Esophagus muscularis mucosa (tissue), 4 donors: ENCODE measurements around the gene PGM2L1. TPM values are rescaled to one million over a fixed set of nuclear protein-coding genes. Genes with fewer than 3 reads are reported as not detected.

Source experiments
- DNase-seq: peaks from one replicate; pipeline ENCODE4 v3.0.0-alpha.2; 2017; ENCODE audit errors: extremely low spot score
- H3K27ac ChIP-seq, 4 donors: fragments of 200-600 bp; sonication (generic); replicated peaks in 1 of 4; 1 replicate in 3 of 4; 2 replicates in 1 of 4; pipeline ENCODE4 v1.5.1; 2016 to 2019; ENCODE audit warnings: mild to moderate bottlenecking in 1 of 4
- H3K27me3 ChIP-seq, 4 donors: fragments of 200-600 bp; sonication (generic); one replicate each; pipeline versions ENCODE4 v1.5.1 to v1.6.0; 2016 to 2019
- H3K36me3 ChIP-seq, 4 donors: fragments of 200-600 bp; sonication (generic); one replicate each; pipeline ENCODE4 v1.5.1; 2016 to 2019
- H3K4me1 ChIP-seq, 4 donors: fragments of 200-600 bp; sonication (generic); one replicate each; pipeline ENCODE4 v1.5.1; 2016 to 2019
- H3K4me3 ChIP-seq, 4 donors: fragments of 200-600 bp; sonication (generic); 1 replicate in 2 of 4; 2 replicates in 2 of 4; pipeline ENCODE4 v1.5.1; 2016 to 2019; ENCODE audit warnings: mild to moderate bottlenecking in 4 of 4, moderate library complexity in 1 of 4
- H3K9me3 ChIP-seq, 4 donors: fragments of 200-600 bp; sonication (generic); 1 replicate in 3 of 4; 2 replicates in 1 of 4; pipeline ENCODE4 v1.5.1; 2016 to 2019
- CTCF ChIP-seq, 3 experiments: fragments of 200-600 bp in 2 of 3; fragments of 450-650 bp in 1 of 3; sonication (generic) in 2 of 3; IDR thresholded peaks; one replicate each; pipeline ENCODE4 v1.5.1; 2017 to 2019; ENCODE audit warnings: antibody characterized with exemption in 3 of 3, mild to moderate bottlenecking in 2 of 3, moderate library complexity in 1 of 3
- EP300 ChIP-seq: sonication (generic); formaldehyde crosslinking; IDR thresholded peaks from one replicate; pipeline ENCODE4 v1.6.1; 2017; ENCODE audit warnings: antibody characterized with exemption
- POLR2A ChIP-seq: fragments of 450-650 bp; IDR thresholded peaks from one replicate; pipeline ENCODE4 v1.6.1; 2017; ENCODE audit warnings: antibody characterized with exemption, moderate library complexity, mild to moderate bottlenecking, low read depth
- POLR2AphosphoS5 ChIP-seq, 2 donors: sonication (generic); formaldehyde crosslinking; IDR thresholded peaks; one replicate each; pipeline ENCODE4 v1.6.1; 2017; ENCODE audit warnings: antibody characterized with exemption in 2 of 2
- WGBS: methylation state at CpG from one replicate; pipeline ENCODE4 v1.1.5; 2018; 5-methylcytosine and 5-hydroxymethylcytosine counted together
- intact Hi-C: fragments of 100-400 bp; cut with DNase I; formaldehyde crosslinking; loops from one replicate; pipeline ENCODE4 v1.15.1; 2023
- total RNA-seq, 4 donors: library from RNA; depleted of rRNA; stranded (reverse); fragments of >200 nt; gene quantifications; one replicate each; pipeline versions ENCODE4 v1.1.0 to v1.2.1, GENCODE V29; 2016

The PGM2L1 gene
- total RNA-seq, 4 donors from 2014 or later: 2.5 to 6.4 (median 5.8) TPM

- H3K27ac ChIP-seq: no peak overlapping the region
- H3K4me1 ChIP-seq: peaks cover 17 to 23% (median 19%) of the 10 kb centered on the region in 4 donors
- H3K36me3 ChIP-seq: no peaks in the 10 kb centered on the region
- DNase-seq: no peak
- no peaks in the 10 kb centered on the region for H3K9me3 ChIP-seq
- no peak overlapping the region for H3K4me3 ChIP-seq
- intact Hi-C loops: no loop called here
- H3K27me3 ChIP-seq: no peaks in the 10 kb centered on the region
- TF ChIP-seq CTCF (IDR thresholded peaks at IDR 0.05) (no peak), POLR2AphosphoS5 (IDR thresholded peaks at IDR 0.05) (no peak), EP300 (no peak), POLR2A (no peak)
Observed at GRCh38 chr11:74330075-74330858, 68.0 kb downstream of the PGM2L1 start.

- H3K27ac ChIP-seq: no peak overlapping the region
- intact Hi-C loops: no loop called here
- no peaks in the 10 kb centered on the region for H3K36me3 ChIP-seq
- 97% methylated on average over 1 of the region's 1 CpG for WGBS
- H3K27me3 ChIP-seq: no peaks in the 10 kb centered on the region
- H3K4me1 ChIP-seq: peaks cover 22 to 38% (median 33%) of the 10 kb centered on the region in 4 donors
- H3K9me3 ChIP-seq: no peaks in the 10 kb centered on the region
- no peak overlapping the region for H3K4me3 ChIP-seq
- no peak for DNase-seq
- no peak for TF ChIP-seq CTCF (IDR thresholded peaks at IDR 0.05)
- no peak for TF ChIP-seq EP300
- TF ChIP-seq POLR2AphosphoS5 (IDR thresholded peaks at IDR 0.05): no peak
- TF ChIP-seq POLR2A: no peak
Observed at GRCh38 chr11:74327076-74327475, 71.2 kb downstream of the PGM2L1 start.

- Histone ChIP-seq H3K9me3 (no peaks in the 10 kb centered on the region), H3K36me3 (no peaks in the 10 kb centered on the region), H3K4me3 (no peak overlapping the region), H3K27ac (no peak overlapping the region), H3K27me3 (no peaks in the 10 kb centered on the region), H3K4me1 (peaks cover 26 to 42% (median 37%) of the 10 kb centered on the region in 4 donors)
- DNase-seq: no peak
- WGBS: 76% methylated on average over 5 of the region's 5 CpGs
- TF ChIP-seq EP300: no peak
- no peak for TF ChIP-seq POLR2A
- no peak for TF ChIP-seq POLR2AphosphoS5 (IDR thresholded peaks at IDR 0.05)
- no peak for TF ChIP-seq CTCF (IDR thresholded peaks at IDR 0.05)
- intact Hi-C loops: no loop called here
Observed at GRCh38 chr11:74326665-74327064, 71.6 kb downstream of the PGM2L1 start.

GRCh38 chr11:74325649-74326645, 72.3 kb downstream of the PGM2L1 start:
- intact Hi-C loops: no loop called here
- Histone ChIP-seq H3K4me3 (no peak overlapping the region), H3K4me1 (peaks cover 28 to 44% (median 41%) of the 10 kb centered on the region in 4 donors), H3K9me3 (no peaks in the 10 kb centered on the region), H3K27ac (peak overlapping the region; percentile 31 to 62 (median 45)), H3K27me3 (no peaks in the 10 kb centered on the region), H3K36me3 (no peaks in the 10 kb centered on the region)
- DNase-seq: peak; percentile 93
- WGBS: 47% methylated on average over 7 of the region's 7 CpGs
- TF ChIP-seq CTCF (IDR thresholded peaks at IDR 0.05) (no peak), POLR2AphosphoS5 (IDR thresholded peaks at IDR 0.05) (peak; percentile 61 to 88)
